HG02943 (cell line): ENCODE data around the gene CEBPA.
"Not testable (repeated sequence)": the region's sequence is repeated elsewhere in the genome, so short reads cannot be mapped to it uniquely, and the experiment has no call there.

Source experiments
- ATAC-seq: cut with Tn5 transposase; IDR thresholded peaks from one replicate; pipeline ENCODE4 v1.9.1; 2021; ENCODE audit warnings: mild to moderate bottlenecking, low read depth, moderate library complexity; ENCODE audit not compliant: unreplicated experiment

The CEBPA gene

GRCh38 chr19:33302974-33303790, 848 bp upstream of the CEBPA start:
- ATAC-seq = no peak

GRCh38 chr19:33301900-33302174, 497 bp downstream of the CEBPA start:
- no peak for ATAC-seq

GRCh38 chr19:33301144-33301899, 1.0 kb downstream of the CEBPA start:
- ATAC-seq = no peak

GRCh38 chr19:33300894-33301143, 1.5 kb downstream of the CEBPA start:
- ATAC-seq = no peak

- no peak for ATAC-seq
Measured at GRCh38 chr19:33300009-33300893, 2.1 kb downstream of the CEBPA start.

DNA sequence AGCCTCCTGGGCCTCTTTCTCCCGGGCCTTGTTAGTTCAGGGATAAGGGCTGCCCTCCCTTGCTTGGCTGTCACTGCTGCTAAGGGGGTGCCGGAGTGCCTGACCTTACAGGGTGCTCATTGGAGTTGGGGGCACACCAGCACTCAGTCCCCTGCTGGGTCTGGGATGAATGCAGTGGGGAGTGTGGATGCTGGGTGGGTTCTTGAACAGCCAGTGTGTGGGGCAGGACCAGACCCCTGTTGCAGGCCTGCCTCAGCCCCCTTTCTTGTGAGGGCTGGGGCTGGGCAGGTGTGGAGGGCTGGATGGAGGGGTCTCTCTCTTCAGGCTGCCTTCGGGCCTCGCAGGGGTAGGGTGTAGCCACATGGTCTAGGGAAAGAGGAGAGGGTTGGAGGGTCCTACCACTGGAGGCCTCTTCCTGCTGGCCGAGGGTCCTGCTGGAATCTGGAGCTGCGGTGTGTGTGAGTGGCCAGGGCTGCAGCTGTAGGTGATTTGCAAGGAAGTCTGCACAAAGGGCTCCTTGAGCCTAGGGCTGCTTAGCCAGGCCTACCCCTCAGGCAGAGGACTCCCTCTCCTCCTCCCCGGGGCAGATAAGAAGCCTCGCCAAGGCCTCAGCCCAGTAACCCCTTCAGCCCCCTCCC, 3.2 kb downstream of the CEBPA start:
- no peak for ATAC-seq

- ATAC-seq = no peak
Measured at GRCh38 chr19:33298146-33298911, 4.0 kb downstream of the CEBPA start.

DNA sequence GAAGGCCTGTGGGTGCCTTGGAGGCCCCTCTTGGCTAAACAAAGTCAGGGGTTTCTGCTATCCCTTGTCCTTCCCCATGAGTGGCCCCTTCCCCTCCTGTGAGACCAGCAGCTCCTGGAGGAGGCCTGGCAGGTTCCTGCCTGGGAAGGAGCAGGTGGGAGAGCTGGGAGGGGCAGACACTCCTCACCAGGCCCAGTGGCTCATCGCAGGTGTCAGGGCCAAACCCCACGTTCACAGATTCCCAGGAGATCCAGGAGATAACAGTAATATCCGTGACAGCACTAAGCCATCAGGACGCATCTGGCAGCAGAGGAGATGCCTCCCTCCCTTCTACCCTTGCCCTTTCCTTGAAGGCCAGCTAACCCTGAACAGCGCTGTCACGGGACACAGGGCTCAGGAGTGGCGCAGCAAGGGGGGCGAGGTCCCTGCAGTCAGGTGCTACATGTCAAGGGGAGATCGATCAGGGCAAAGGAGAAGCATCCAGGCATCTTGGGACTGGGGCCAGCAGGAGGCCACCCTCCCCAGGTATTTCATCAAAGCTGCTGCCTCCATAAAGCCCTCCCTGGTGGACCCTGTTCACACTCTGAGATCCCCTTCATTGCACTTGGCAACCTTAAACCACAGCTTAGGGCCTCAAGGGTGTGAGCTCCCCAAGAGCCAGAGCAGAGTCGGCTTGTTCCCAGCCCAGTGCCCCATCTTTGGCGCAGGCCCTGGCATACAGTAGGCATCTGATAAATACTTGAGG, 4.8 kb downstream of the CEBPA start:
- no peak for ATAC-seq

- no peak for ATAC-seq
Measured at GRCh38 chr19:33296488-33296971, 5.8 kb downstream of the CEBPA start.

GRCh38 chr19:33295621-33296487, 6.5 kb downstream of the CEBPA start:
- no peak for ATAC-seq

DNA sequence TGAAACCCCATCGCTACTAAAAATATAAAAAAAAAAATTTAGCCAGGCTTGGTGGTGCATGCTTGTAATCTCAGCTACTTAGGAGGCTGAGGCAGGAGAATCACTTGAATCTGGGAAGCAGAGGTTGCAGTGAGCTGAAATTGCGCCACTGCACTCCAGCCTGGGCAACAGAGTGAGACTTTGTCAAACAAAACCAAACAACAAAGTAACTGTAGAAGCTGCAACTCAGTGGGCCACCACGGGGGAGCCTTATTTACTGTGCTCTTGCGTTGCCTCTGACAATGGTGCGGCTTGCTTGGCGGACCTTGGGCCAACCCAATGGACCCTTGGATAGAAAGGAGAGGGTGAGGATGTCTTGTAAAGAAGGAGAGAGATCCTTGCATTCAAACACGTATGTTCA, 7.3 kb downstream of the CEBPA start:
- not testable (repeated sequence) for ATAC-seq

DNA sequence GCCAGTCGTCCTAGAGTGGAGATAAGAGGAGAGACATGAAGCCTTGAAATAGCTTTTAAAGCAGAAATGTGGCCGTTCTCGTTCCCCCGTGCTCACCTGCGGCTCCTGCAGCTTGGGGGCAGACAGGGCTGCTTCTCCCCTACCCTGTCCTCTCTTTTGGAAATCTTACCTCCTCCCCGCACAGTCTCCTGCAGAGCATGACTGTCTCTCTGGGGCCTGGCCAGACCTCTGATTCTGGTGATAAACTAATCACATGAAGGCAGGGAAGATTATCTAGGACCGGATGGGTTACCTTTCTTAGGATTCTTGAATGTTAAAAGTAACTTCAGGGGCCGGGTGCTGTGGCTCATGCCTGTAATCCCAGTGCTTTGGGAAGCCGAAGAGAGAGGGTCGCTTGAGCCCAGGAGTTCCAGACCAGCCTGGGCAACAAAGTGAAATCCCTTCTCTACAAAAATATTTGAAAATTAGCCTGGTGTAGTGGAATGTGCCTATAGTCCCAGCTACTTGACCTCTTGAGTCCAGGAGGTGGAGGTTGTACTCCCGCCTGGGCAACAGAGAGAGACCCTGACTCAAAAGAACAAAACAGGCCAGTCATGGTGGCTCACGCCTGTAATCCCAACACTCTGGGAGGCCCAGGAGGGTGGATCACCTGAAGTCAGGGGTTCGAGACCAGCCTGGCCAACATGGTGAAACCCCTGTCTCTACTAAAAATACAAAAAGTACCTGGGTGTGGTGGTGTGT, 8.1 kb downstream of the CEBPA start:
- no peak for ATAC-seq

DNA sequence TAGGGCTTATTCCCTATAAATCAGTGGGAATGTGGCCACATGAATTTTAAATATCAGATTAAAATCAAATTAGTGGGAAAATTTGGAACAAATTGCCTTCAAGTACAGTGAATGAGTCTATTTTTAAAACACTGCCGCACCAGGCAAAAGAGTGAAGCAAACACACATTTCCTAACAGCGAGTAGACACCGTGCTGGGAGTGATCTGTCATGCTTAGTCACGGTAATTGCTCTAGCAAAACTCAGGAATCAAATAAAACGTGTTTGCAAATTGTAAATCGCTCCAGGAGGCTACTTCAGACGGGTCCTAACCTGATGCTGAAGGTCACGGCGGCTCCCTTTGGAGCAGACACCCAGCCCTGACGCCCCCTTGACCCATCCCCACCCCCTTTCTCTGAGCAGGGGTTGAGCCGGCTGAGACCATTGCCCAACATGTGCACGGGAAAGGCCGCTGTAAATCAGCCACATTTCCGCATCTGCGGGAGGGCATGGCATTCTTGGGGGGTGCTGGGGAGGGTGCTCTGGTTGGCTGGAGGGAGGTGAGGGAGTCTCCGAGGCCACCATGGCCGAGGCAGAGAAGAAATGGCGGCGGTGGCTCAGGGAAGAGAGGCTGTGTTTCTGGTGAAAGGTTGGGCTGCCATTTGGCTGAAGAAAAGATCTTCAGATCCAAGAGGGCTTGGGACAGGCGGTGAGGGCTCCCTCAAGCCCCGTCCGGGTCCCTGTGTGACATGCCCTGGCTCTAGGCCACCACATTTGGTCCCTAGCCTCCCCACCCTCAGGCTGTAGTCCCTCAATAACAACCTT, 8.9 kb downstream of the CEBPA start:
- ATAC-seq = no peak

- no peak for ATAC-seq
Measured at GRCh38 chr19:33292595-33293254, 9.6 kb downstream of the CEBPA start.

- no peak for ATAC-seq
Measured at GRCh38 chr19:33291623-33292534, 10.5 kb downstream of the CEBPA start.
